IPS-15b (cell line): ENCODE results near the gene NUDT17.
"Not testable (repeated sequence)": the region's sequence is repeated elsewhere in the genome, so short reads cannot be mapped to it uniquely, and the experiment has no call there.

Source experiments
- H3K27me3 ChIP-seq: one replicate; pipeline ENCODE4 v1.6.1; 2013; ENCODE audit warnings: low read length; ENCODE audit not compliant: control insufficient read depth, insufficient read depth
- H3K36me3 ChIP-seq: one replicate; pipeline ENCODE4 v1.6.1; 2013; ENCODE audit warnings: low read length; ENCODE audit not compliant: control insufficient read depth, insufficient read depth
- H3K4me1 ChIP-seq: one replicate; pipeline ENCODE4 v1.6.1; 2013; ENCODE audit warnings: mild to moderate bottlenecking, low read length; ENCODE audit not compliant: control insufficient read depth, insufficient read depth
- H3K4me3 ChIP-seq: one replicate; pipeline ENCODE4 v1.5.1; 2013; ENCODE audit warnings: low read depth, low read length
- H3K9ac ChIP-seq: one replicate; pipeline ENCODE4 v1.6.1; 2013; ENCODE audit warnings: low read depth, mild to moderate bottlenecking, low read length
- H3K9me3 ChIP-seq: one replicate; pipeline ENCODE4 v1.6.1; 2013; ENCODE audit warnings: mild to moderate bottlenecking, low read length; ENCODE audit not compliant: control insufficient read depth, insufficient read depth

The NUDT17 gene, protein sequence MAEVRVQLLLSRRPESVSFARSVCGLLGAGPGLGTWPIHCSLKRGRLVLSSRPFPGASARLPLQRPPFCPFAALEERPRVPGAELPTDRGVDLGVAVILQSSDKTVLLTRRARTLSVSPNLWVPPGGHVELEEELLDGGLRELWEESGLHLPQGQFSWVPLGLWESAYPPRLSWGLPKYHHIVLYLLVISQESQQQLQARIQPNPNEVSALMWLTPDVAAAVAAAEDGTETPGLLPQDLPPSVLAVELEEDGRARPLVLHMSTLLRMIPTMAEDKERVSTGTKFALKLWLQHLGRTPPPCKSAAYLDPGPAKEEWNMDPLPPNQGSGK

GRCh38 chr1:145845514-145846161 is at the start of gene NUDT17:
Gene NUDT17, plus strand, starts transcription at chr1:145845630. Its CDS starts 11 bp downstream, at chr1:145845641.
- no peaks in the 10 kb centered on the region for H3K4me1 ChIP-seq
- H3K36me3 ChIP-seq, result peaks cover 20% of the 10 kb centered on the region
- no peaks in the 10 kb centered on the region for H3K9me3 ChIP-seq
- H3K4me3 ChIP-seq, result peak within 1 kb of the TSS; percentile 61
- no peaks in the 10 kb centered on the region for H3K27me3 ChIP-seq
- peak within 1 kb of the TSS; percentile 77 for H3K9ac ChIP-seq

DNA sequence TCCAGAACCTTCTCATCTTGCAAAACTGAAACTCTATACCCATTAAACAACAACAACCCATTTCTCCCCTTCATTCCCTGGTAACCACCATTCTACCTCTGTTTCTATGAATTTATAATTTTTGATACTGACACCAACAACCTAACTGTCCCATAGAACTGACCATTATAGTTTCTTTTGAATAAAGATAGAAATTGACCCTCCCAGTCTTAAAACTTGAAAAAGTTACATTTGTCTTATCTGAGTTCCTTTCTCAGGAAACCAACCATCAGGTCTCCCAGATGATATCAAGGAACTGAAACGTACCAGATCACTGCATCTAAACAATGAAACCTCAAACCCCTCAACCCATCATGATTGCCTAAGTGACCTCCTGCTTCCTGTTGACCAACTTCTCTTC is 48.7 kb upstream of the NUDT17 start:
- Histone ChIP-seq H3K4me1 (no peaks in the 10 kb centered on the region), H3K36me3 (no peaks in the 10 kb centered on the region), H3K9ac (no peak overlapping the region), H3K4me3 (no peak overlapping the region), H3K27me3 (no peaks in the 10 kb centered on the region), H3K9me3 (peaks cover 5% of the 10 kb centered on the region)

- Histone ChIP-seq H3K4me1 (no peaks in the 10 kb centered on the region), H3K36me3 (no peaks in the 10 kb centered on the region), H3K9me3 (peaks cover 5% of the 10 kb centered on the region), H3K4me3 (no peak overlapping the region), H3K27me3 (no peaks in the 10 kb centered on the region), H3K9ac (no peak overlapping the region)
These were observed 45.6 kb upstream of the NUDT17 start for GRCh38 chr1:145799806-145800205.

- Histone ChIP-seq H3K36me3 (no peaks in the 10 kb centered on the region), H3K9me3 (no peaks in the 10 kb centered on the region), H3K4me3 (no peak overlapping the region), H3K27me3 (no peaks in the 10 kb centered on the region), H3K4me1 (no peaks in the 10 kb centered on the region), H3K9ac (no peak overlapping the region)
These were observed 41.0 kb upstream of the NUDT17 start for GRCh38 chr1:145804235-145805045.

DNA sequence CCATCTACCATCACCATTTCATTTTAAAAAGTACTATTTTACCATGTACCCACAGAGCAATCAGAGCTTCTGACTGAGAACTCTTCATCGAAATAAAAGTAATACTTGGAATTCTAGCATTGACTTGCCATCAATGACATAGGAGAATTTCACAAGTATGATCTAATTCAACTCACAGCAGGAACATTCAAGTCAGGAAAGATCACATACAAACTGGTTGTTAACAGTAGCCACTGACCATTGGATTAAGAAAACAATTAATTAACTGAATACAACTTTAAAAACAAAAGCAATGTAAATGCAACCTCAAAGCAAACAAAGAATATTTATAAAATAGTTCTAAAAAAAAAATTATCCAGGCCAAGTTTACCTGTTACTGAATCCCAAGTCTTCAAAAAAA is 40.4 kb upstream of the NUDT17 start:
- Histone ChIP-seq H3K27me3 (no peaks in the 10 kb centered on the region), H3K4me3 (no peak overlapping the region), H3K9ac (no peak overlapping the region), H3K9me3 (no peaks in the 10 kb centered on the region), H3K36me3 (no peaks in the 10 kb centered on the region), H3K4me1 (no peaks in the 10 kb centered on the region)

DNA sequence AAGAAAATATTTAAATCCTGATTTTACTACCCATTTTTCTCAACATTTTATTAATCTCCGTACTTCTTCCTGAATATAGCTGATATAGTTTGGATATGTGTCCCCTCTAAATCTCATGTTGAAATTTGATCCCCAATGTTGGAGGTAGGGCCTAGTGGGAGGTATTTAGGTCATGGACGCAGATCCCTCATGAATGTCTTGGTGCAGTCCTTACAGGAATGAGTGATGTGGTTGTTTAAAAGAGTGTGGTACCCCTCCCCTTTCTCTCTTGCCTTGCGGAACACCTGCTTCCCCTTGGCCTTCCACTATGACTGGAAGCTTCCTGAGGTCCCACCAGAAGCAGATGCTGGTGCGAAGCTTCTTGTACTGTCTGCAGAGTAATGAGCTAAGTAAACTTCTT is 39.0 kb upstream of the NUDT17 start:
- H3K36me3 ChIP-seq, result no peaks in the 10 kb centered on the region
- no peak overlapping the region for H3K4me3 ChIP-seq
- H3K9me3 ChIP-seq, result no peaks in the 10 kb centered on the region
- no peaks in the 10 kb centered on the region for H3K27me3 ChIP-seq
- H3K9ac ChIP-seq, result no peak overlapping the region
- H3K4me1 ChIP-seq, result no peaks in the 10 kb centered on the region

DNA sequence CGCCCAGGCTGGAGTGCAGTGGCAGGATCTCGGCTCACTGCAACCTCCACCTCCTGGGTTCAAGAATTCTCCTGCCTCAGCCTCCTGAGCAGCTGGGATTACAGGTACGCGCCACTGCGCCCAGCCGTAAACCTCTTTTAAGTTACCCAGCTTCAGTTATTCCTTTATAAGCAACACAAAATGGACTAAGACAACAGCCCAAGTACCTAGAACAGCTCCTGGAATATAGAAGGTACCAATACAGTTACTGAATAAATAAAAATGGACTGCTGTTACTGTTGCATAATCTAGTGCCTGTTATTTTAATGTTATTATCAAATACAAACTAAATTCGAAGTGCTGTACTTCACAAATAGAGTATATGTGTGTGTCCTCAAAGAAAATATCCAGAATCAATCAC is 38.6 kb upstream of the NUDT17 start:
- no peaks in the 10 kb centered on the region for H3K27me3 ChIP-seq
- H3K4me1 ChIP-seq, result no peaks in the 10 kb centered on the region
- H3K9me3 ChIP-seq, result no peaks in the 10 kb centered on the region
- no peaks in the 10 kb centered on the region for H3K36me3 ChIP-seq
- no peak overlapping the region for H3K4me3 ChIP-seq
- no peak overlapping the region for H3K9ac ChIP-seq

- not testable (repeated sequence) for H3K4me1 ChIP-seq, H3K4me3 ChIP-seq, H3K9ac ChIP-seq, H3K36me3 ChIP-seq, H3K9me3 ChIP-seq, H3K27me3 ChIP-seq
These were observed 32.2 kb upstream of the NUDT17 start for GRCh38 chr1:145812977-145813810.

DNA sequence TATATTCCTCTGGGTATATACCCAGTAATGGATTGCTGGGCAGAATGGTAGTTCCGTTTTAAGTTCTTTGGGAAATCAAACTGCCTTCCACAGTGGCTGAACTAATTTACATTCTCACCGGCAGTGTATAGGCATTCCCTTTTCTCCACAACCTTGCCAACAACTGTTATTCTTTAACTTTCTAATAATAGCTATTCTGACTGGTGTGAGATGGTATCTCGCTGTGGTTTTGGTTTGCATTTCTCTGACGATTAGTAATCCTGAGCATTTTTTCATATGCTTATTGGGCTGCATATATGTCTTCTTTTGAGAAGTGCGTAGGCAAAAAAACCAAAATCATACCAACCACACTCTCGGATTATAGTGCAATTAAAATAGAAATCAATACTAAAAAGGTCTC is 27.3 kb upstream of the NUDT17 start:
- H3K27me3 ChIP-seq, H3K4me3 ChIP-seq, H3K36me3 ChIP-seq, H3K9ac ChIP-seq, H3K9me3 ChIP-seq, H3K4me1 ChIP-seq: not testable (repeated sequence)

DNA sequence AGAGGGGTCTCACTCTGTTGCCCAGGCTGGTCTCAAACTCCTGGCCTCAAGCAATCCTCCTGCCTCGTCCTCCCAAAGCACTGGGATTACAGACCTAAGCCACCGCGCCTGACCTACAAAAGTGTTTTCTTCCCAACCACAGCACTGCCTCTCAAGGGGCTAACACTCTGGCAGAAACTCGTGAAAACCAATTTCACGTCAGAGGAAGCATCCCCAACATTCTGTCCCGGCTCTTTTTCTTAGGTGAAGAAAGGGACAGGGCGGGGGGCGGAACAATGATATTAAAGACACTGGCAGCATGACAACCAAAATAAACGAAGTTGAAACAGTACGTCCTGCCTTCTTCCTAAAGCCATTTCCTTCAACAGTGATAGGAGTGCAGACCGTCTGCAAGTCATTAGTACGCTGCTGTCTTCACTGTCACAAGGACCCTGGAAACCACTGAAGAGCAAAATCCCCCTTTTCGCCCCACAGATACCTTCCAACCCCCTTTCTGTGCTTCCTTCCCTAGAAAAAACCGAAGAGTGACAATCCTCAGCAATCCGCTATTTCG is 22.6 kb upstream of the NUDT17 start:
- peaks cover 11% of the 10 kb centered on the region for H3K36me3 ChIP-seq
- not testable (repeated sequence) for H3K4me3 ChIP-seq, H3K9me3 ChIP-seq, H3K4me1 ChIP-seq, H3K9ac ChIP-seq, H3K27me3 ChIP-seq
